GM12864 (cell line): ENCODE results near the gene LEMD2.

ENCODE experiments used
- DNase-seq: peaks from one replicate; pipeline ENCODE4 v3.0.0-alpha.2; 2011; ENCODE audit warnings: low read depth
- H3K4me3 ChIP-seq: 2 replicates; pipeline ENCODE4 v1.5.1; 2011; ENCODE audit warnings: mild to moderate bottlenecking, low read depth, low read length, control low read depth
- CTCF ChIP-seq: IDR thresholded peaks from 2 replicates; pipeline ENCODE4 v1.5.1; 2011; ENCODE audit warnings: low read depth, mild to moderate bottlenecking, moderate library complexity, low read length, control low read depth, inconsistent platforms; ENCODE audit errors: missing control alignments

Gene LEMD2

GRCh38 chr6:33779895-33780294, 9.0 kb downstream of the LEMD2 start:
- TF ChIP-seq CTCF, result no peak
- H3K4me3 ChIP-seq, result no peak overlapping the region
- DNase-seq, result no peak

DNA sequence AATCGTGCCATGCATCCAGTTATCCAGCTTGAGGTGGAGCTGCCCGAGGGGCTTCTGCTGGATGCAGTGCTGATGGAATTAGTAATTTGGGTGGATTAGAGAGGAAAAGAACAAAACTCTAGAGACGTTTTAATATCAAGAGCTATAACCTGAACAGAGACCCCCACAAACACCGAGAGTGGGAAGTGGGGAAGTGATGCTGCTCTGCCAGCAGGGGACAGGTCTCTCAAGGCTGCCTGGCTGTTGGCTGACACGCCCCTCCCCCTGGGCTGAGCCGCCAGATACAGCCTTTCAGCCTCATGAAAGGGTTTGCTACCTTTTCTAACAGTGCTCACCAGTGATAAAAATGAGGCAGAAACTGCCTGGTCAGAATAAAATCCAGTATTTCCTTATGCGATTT, 9.6 kb downstream of the LEMD2 start:
- TF ChIP-seq CTCF, result no peak
- no peak overlapping the region for H3K4me3 ChIP-seq
- DNase-seq, result no peak

DNA sequence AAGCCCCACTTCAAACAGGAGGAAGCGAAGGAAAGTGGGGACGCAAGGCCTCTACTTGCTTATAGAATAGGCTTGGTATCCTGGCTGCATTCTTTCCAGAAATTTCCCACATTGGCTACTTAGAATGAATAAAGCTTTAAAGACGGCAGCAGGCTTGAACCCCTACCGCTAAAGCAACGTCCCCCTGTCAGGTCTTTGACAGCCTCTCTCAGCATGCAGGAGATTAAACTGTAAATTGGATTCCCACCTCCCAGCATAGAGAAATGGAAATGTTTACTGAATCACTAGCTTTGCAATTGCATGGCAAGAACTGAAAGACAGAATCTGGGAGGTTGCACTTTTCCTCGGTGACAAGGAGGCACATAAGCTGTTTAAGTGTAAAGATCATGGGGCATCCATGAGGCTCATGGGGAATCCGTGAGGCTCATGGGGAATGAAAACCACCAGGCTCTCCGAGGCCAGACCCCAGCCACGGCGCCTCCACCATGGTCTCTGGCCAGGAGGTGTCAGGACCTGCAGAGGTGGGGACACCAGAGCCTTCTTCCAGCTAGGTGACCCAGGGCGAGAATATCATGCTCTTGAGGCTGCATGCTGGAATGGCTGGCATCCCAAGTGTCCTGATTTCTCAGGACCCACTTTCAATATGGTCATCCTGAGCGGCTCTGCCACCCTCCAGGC, 10.3 kb downstream of the LEMD2 start:
- no peak for TF ChIP-seq CTCF
- no peak overlapping the region for H3K4me3 ChIP-seq
- DNase-seq, result no peak

- no peak for DNase-seq
- TF ChIP-seq CTCF, result no peak
- no peak overlapping the region for H3K4me3 ChIP-seq
These were observed 11.2 kb downstream of the LEMD2 start for GRCh38 chr6:33777398-33778388.

- DNase-seq, result no peak
- TF ChIP-seq CTCF, result no peak
- H3K4me3 ChIP-seq, result no peak overlapping the region
These were observed 12.2 kb downstream of the LEMD2 start for GRCh38 chr6:33776764-33777163.

DNA sequence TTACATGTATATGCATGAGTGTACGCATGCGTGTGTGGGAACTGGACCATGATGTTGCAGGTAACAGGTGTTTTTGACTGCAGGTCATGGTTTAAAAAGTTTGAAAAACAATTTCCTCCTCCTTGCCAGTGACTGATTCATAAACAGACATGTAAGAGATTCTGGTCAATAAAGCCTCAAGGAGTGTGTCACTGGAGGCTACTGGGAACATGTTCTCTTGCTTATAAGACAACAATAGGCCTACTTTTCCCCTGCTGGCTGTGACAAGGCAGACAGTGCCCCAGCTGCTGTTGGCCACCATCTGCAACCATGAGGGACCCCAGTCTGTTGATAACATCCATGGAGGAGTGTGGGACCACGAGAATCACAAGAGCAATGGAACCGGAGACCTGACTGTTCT, 12.7 kb downstream of the LEMD2 start:
- no peak overlapping the region for H3K4me3 ChIP-seq
- no peak for DNase-seq
- no peak for TF ChIP-seq CTCF

GRCh38 chr6:33774774-33775173, 14.2 kb downstream of the LEMD2 start:
- H3K4me3 ChIP-seq, result no peak overlapping the region
- DNase-seq, result no peak
- TF ChIP-seq CTCF, result no peak
